Measurements from ENCODE around the gene PHEX.

GRCh38 chrX:22069586-22069985, 37.5 kb downstream of the PHEX start:
- TF ChIP-seq CTCF (IDR thresholded peaks at IDR 0.05) (no peak), POLR2AphosphoS5 (IDR thresholded peaks at IDR 0.05; ENCODE audit: insufficient read depth in 1 of 2, low read depth in 1 of 2) (no peak), POLR2A (IDR thresholded peaks at IDR 0.05) (no peak)
